ENCODE results near the gene MACF1. TPM values are rescaled to one million over a fixed set of nuclear protein-coding genes. Genes with fewer than 3 reads are reported as not detected.

The MACF1 gene
- total and polyA plus RNA-seq, 2 of the 13 experiments (the other 11 are each of a cell fraction or from before 2014, with no cell fraction given), result 36.7 to 65.4 TPM

DNA sequence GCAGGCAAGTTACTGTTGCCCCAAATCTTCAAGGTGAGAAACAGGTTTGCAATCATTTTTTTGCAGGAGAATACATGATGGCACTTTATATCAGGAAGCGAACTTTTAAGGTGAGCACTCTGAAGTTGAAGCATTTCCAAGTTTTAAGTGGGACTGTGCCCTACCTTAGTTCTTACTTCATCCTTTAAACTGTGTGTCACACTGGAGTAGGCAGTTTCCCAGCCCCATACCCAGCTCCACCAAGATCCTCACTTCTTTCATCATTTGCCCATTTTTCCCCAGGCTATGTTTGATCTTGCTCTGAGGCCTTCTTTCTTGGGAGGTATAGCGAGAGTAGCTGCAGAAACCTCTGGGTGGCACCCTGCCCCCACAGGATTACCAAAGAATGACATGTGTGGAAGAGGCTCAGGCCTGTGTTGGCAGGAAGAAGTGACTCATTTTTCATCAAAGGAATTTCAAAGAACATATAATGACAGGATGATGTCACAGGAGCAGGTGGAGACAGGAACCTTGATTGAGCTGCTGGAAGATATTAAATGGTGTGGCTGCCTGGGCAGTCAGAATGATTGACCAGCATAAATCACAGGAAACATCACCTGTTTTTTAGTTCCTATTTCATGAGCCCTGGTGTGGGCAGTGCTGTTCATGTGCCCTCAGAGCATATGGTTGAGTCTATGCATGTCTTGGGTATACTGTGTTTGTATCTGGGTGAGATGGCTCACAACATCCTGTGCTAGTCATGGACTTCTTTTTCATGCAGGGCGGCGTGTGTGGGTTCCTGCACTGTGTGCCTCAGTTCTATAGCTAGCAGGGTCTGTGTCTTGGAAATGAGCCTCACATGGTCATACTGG lies 20.8 kb upstream of the MACF1 start (continued):
- no peak for TF ChIP-seq REL (CRISPR knock-in tag; conservative IDR thresholded peaks at IDR 0.05)
- no peak for TF ChIP-seq ZNF496 (CRISPR knock-in tag; IDR thresholded peaks at IDR 0.05; ENCODE audit: insufficient replicate concordance)
- TF ChIP-seq, protein P1, sequence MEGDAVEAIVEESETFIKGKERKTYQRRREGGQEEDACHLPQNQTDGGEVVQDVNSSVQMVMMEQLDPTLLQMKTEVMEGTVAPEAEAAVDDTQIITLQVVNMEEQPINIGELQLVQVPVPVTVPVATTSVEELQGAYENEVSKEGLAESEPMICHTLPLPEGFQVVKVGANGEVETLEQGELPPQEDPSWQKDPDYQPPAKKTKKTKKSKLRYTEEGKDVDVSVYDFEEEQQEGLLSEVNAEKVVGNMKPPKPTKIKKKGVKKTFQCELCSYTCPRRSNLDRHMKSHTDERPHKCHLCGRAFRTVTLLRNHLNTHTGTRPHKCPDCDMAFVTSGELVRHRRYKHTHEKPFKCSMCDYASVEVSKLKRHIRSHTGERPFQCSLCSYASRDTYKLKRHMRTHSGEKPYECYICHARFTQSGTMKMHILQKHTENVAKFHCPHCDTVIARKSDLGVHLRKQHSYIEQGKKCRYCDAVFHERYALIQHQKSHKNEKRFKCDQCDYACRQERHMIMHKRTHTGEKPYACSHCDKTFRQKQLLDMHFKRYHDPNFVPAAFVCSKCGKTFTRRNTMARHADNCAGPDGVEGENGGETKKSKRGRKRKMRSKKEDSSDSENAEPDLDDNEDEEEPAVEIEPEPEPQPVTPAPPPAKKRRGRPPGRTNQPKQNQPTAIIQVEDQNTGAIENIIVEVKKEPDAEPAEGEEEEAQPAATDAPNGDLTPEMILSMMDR (CRISPR knock-in tag; IDR thresholded peaks at IDR 0.05), result peak; percentile 62
- TF ChIP-seq PHB2 (IDR thresholded peaks at IDR 0.05; ENCODE audit: partially characterized antibody), result no peak
- no peak for TF ChIP-seq TRIM24 (CRISPR knock-in tag; IDR thresholded peaks at IDR 0.05)
- no peak for TF ChIP-seq ZNF614 (CRISPR knock-in tag; IDR thresholded peaks at IDR 0.05; ENCODE audit: borderline replicate concordance)
- TF ChIP-seq, protein P2, sequence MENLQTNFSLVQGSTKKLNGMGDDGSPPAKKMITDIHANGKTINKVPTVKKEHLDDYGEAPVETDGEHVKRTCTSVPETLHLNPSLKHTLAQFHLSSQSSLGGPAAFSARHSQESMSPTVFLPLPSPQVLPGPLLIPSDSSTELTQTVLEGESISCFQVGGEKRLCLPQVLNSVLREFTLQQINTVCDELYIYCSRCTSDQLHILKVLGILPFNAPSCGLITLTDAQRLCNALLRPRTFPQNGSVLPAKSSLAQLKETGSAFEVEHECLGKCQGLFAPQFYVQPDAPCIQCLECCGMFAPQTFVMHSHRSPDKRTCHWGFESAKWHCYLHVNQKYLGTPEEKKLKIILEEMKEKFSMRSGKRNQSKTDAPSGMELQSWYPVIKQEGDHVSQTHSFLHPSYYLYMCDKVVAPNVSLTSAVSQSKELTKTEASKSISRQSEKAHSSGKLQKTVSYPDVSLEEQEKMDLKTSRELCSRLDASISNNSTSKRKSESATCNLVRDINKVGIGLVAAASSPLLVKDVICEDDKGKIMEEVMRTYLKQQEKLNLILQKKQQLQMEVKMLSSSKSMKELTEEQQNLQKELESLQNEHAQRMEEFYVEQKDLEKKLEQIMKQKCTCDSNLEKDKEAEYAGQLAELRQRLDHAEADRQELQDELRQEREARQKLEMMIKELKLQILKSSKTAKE (CRISPR knock-in tag; IDR thresholded peaks at IDR 0.05; ENCODE audit: borderline replicate concordance), result no peak
- no peak for TF ChIP-seq GFI1 (CRISPR knock-in tag; IDR thresholded peaks at IDR 0.05; ENCODE audit: borderline replicate concordance)
- TF ChIP-seq AGO2 (optimal IDR thresholded peaks at IDR 0.05; ENCODE audit: low read depth, low read length), result no peak
- TF ChIP-seq, protein P3, sequence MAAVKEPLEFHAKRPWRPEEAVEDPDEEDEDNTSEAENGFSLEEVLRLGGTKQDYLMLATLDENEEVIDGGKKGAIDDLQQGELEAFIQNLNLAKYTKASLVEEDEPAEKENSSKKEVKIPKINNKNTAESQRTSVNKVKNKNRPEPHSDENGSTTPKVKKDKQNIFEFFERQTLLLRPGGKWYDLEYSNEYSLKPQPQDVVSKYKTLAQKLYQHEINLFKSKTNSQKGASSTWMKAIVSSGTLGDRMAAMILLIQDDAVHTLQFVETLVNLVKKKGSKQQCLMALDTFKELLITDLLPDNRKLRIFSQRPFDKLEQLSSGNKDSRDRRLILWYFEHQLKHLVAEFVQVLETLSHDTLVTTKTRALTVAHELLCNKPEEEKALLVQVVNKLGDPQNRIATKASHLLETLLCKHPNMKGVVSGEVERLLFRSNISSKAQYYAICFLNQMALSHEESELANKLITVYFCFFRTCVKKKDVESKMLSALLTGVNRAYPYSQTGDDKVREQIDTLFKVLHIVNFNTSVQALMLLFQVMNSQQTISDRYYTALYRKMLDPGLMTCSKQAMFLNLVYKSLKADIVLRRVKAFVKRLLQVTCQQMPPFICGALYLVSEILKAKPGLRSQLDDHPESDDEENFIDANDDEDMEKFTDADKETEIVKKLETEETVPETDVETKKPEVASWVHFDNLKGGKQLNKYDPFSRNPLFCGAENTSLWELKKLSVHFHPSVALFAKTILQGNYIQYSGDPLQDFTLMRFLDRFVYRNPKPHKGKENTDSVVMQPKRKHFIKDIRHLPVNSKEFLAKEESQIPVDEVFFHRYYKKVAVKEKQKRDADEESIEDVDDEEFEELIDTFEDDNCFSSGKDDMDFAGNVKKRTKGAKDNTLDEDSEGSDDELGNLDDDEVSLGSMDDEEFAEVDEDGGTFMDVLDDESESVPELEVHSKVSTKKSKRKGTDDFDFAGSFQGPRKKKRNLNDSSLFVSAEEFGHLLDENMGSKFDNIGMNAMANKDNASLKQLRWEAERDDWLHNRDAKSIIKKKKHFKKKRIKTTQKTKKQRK (IDR thresholded peaks at IDR 0.05; ENCODE audit: low read length), result no peak
- TF ChIP-seq, protein P4, sequence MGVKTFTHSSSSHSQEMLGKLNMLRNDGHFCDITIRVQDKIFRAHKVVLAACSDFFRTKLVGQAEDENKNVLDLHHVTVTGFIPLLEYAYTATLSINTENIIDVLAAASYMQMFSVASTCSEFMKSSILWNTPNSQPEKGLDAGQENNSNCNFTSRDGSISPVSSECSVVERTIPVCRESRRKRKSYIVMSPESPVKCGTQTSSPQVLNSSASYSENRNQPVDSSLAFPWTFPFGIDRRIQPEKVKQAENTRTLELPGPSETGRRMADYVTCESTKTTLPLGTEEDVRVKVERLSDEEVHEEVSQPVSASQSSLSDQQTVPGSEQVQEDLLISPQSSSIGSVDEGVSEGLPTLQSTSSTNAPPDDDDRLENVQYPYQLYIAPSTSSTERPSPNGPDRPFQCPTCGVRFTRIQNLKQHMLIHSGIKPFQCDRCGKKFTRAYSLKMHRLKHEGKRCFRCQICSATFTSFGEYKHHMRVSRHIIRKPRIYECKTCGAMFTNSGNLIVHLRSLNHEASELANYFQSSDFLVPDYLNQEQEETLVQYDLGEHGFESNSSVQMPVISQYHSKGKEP (CRISPR knock-in tag; IDR thresholded peaks at IDR 0.05), result no peak
- TF ChIP-seq, protein P5, sequence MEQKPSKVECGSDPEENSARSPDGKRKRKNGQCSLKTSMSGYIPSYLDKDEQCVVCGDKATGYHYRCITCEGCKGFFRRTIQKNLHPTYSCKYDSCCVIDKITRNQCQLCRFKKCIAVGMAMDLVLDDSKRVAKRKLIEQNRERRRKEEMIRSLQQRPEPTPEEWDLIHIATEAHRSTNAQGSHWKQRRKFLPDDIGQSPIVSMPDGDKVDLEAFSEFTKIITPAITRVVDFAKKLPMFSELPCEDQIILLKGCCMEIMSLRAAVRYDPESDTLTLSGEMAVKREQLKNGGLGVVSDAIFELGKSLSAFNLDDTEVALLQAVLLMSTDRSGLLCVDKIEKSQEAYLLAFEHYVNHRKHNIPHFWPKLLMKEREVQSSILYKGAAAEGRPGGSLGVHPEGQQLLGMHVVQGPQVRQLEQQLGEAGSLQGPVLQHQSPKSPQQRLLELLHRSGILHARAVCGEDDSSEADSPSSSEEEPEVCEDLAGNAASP (CRISPR knock-in tag; IDR thresholded peaks at IDR 0.05; ENCODE audit: borderline replicate concordance), result no peak
- TF ChIP-seq, protein P6, sequence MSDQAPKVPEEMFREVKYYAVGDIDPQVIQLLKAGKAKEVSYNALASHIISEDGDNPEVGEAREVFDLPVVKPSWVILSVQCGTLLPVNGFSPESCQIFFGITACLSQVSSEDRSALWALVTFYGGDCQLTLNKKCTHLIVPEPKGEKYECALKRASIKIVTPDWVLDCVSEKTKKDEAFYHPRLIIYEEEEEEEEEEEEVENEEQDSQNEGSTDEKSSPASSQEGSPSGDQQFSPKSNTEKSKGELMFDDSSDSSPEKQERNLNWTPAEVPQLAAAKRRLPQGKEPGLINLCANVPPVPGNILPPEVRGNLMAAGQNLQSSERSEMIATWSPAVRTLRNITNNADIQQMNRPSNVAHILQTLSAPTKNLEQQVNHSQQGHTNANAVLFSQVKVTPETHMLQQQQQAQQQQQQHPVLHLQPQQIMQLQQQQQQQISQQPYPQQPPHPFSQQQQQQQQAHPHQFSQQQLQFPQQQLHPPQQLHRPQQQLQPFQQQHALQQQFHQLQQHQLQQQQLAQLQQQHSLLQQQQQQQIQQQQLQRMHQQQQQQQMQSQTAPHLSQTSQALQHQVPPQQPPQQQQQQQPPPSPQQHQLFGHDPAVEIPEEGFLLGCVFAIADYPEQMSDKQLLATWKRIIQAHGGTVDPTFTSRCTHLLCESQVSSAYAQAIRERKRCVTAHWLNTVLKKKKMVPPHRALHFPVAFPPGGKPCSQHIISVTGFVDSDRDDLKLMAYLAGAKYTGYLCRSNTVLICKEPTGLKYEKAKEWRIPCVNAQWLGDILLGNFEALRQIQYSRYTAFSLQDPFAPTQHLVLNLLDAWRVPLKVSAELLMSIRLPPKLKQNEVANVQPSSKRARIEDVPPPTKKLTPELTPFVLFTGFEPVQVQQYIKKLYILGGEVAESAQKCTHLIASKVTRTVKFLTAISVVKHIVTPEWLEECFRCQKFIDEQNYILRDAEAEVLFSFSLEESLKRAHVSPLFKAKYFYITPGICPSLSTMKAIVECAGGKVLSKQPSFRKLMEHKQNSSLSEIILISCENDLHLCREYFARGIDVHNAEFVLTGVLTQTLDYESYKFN (CRISPR knock-in tag; conservative IDR thresholded peaks at IDR 0.05), result 0 out of 2 replicates have a peak, but pooled peaks have one; percentile 18

Data from HepG2 (cell line).